Liver (tissue), 3 donors: ENCODE data around the gene IREB2.

Experiments used
- EGR1 ChIP-seq, 2 donors: IDR thresholded peaks; 2 replicates each; pipeline ENCODE4 v1.6.1; 2016 to 2018; ENCODE audit warnings: antibody characterized with exemption in 2 of 2, low read depth in 2 of 2
- FOXA2 ChIP-seq: IDR thresholded peaks from 2 replicates; pipeline ENCODE4 v1.6.1; 2016; ENCODE audit warnings: antibody characterized with exemption
- GABPA ChIP-seq, 2 donors: IDR thresholded peaks in 1 of 2; conservative IDR thresholded peaks in 1 of 2; 2 replicates each; pipeline ENCODE4 v1.6.1; 2016; ENCODE audit warnings: antibody characterized with exemption in 2 of 2, mild to moderate bottlenecking in 1 of 2, moderate library complexity in 1 of 2
- JUND ChIP-seq, 2 donors: IDR thresholded peaks; 2 replicates each; pipeline ENCODE4 v1.6.1; 2016; ENCODE audit warnings: antibody characterized with exemption in 2 of 2
- RAD21 ChIP-seq, 2 donors: IDR thresholded peaks; 2 replicates each; pipeline ENCODE4 v1.6.1; 2016; ENCODE audit warnings: antibody characterized with exemption in 2 of 2, mild to moderate bottlenecking in 2 of 2
- TAF1 ChIP-seq: conservative IDR thresholded peaks from 2 replicates; pipeline ENCODE4 v1.6.1; 2016; ENCODE audit warnings: antibody characterized with exemption, mild to moderate bottlenecking
- TF ChIP-seq, protein P1 (sequence below): fragments of 150-350 bp; IDR thresholded peaks from 2 replicates; pipeline ENCODE4 v1.5.1; 2017; ENCODE audit warnings: improper control_type of control experiment, low read depth, low read length; ENCODE audit not compliant: missing input control
- TF ChIP-seq, protein P2 (sequence below): IDR thresholded peaks from 2 replicates; pipeline ENCODE4 v1.6.1; 2016; ENCODE audit warnings: antibody characterized with exemption
- TF ChIP-seq, protein P3 (sequence below): IDR thresholded peaks from 2 replicates; pipeline ENCODE4 v1.6.1; 2016; ENCODE audit warnings: antibody characterized with exemption
- TF ChIP-seq, protein P4 (sequence below): IDR thresholded peaks from 2 replicates; pipeline ENCODE4 v1.6.1; 2016; ENCODE audit warnings: antibody characterized with exemption, mild to moderate bottlenecking
- donor health status: healthy.
- donor health status: healthy.

DNA sequence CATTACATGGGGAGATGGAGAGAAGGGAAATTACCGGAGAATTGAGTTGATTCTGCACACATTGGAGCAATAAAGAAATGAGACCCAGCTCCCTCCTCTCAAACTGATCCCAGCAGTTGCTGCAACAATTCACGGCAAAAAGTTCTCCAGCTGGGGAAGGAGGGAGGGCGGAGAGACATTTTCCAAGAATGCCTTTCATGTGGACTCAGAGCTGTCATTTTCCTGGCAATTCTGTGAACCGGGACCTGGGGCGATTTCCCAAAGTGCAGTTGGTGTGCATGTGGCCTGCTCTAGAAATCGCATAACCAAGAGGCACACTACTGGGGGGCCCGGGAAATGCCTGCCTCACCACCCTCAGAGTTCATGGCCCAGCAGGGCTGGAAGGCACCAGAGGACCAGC lies 48.7 kb upstream of the IREB2 start:
- TF ChIP-seq, protein P1, sequence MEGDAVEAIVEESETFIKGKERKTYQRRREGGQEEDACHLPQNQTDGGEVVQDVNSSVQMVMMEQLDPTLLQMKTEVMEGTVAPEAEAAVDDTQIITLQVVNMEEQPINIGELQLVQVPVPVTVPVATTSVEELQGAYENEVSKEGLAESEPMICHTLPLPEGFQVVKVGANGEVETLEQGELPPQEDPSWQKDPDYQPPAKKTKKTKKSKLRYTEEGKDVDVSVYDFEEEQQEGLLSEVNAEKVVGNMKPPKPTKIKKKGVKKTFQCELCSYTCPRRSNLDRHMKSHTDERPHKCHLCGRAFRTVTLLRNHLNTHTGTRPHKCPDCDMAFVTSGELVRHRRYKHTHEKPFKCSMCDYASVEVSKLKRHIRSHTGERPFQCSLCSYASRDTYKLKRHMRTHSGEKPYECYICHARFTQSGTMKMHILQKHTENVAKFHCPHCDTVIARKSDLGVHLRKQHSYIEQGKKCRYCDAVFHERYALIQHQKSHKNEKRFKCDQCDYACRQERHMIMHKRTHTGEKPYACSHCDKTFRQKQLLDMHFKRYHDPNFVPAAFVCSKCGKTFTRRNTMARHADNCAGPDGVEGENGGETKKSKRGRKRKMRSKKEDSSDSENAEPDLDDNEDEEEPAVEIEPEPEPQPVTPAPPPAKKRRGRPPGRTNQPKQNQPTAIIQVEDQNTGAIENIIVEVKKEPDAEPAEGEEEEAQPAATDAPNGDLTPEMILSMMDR = no peak
- TF ChIP-seq, protein P2, sequence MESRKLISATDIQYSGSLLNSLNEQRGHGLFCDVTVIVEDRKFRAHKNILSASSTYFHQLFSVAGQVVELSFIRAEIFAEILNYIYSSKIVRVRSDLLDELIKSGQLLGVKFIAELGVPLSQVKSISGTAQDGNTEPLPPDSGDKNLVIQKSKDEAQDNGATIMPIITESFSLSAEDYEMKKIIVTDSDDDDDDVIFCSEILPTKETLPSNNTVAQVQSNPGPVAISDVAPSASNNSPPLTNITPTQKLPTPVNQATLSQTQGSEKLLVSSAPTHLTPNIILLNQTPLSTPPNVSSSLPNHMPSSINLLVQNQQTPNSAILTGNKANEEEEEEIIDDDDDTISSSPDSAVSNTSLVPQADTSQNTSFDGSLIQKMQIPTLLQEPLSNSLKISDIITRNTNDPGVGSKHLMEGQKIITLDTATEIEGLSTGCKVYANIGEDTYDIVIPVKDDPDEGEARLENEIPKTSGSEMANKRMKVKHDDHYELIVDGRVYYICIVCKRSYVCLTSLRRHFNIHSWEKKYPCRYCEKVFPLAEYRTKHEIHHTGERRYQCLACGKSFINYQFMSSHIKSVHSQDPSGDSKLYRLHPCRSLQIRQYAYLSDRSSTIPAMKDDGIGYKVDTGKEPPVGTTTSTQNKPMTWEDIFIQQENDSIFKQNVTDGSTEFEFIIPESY = no peak
- TF ChIP-seq FOXA2 = no peak
- TF ChIP-seq, protein P3, sequence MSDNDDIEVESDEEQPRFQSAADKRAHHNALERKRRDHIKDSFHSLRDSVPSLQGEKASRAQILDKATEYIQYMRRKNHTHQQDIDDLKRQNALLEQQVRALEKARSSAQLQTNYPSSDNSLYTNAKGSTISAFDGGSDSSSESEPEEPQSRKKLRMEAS = no peak
- TF ChIP-seq, protein P4, sequence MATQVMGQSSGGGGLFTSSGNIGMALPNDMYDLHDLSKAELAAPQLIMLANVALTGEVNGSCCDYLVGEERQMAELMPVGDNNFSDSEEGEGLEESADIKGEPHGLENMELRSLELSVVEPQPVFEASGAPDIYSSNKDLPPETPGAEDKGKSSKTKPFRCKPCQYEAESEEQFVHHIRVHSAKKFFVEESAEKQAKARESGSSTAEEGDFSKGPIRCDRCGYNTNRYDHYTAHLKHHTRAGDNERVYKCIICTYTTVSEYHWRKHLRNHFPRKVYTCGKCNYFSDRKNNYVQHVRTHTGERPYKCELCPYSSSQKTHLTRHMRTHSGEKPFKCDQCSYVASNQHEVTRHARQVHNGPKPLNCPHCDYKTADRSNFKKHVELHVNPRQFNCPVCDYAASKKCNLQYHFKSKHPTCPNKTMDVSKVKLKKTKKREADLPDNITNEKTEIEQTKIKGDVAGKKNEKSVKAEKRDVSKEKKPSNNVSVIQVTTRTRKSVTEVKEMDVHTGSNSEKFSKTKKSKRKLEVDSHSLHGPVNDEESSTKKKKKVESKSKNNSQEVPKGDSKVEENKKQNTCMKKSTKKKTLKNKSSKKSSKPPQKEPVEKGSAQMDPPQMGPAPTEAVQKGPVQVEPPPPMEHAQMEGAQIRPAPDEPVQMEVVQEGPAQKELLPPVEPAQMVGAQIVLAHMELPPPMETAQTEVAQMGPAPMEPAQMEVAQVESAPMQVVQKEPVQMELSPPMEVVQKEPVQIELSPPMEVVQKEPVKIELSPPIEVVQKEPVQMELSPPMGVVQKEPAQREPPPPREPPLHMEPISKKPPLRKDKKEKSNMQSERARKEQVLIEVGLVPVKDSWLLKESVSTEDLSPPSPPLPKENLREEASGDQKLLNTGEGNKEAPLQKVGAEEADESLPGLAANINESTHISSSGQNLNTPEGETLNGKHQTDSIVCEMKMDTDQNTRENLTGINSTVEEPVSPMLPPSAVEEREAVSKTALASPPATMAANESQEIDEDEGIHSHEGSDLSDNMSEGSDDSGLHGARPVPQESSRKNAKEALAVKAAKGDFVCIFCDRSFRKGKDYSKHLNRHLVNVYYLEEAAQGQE = no peak
- TF ChIP-seq TAF1 = no peak
- no peak for TF ChIP-seq RAD21 (IDR thresholded peaks at IDR 0.05)
- no peak for TF ChIP-seq GABPA (IDR thresholded peaks at IDR 0.05 in 1 of 2, conservative IDR thresholded peaks at IDR 0.05 in 1 of 2)
- no peak for TF ChIP-seq JUND (IDR thresholded peaks at IDR 0.05)
- TF ChIP-seq EGR1 (IDR thresholded peaks at IDR 0.05; ENCODE audit: low read depth in 2 of 2) = no peak
